ENCODE measurements around the gene MAN1A1.
A peak's percentile ranks its signal among the peaks of the same experiment; 100 is the strongest.

The MAN1A1 gene

DNA sequence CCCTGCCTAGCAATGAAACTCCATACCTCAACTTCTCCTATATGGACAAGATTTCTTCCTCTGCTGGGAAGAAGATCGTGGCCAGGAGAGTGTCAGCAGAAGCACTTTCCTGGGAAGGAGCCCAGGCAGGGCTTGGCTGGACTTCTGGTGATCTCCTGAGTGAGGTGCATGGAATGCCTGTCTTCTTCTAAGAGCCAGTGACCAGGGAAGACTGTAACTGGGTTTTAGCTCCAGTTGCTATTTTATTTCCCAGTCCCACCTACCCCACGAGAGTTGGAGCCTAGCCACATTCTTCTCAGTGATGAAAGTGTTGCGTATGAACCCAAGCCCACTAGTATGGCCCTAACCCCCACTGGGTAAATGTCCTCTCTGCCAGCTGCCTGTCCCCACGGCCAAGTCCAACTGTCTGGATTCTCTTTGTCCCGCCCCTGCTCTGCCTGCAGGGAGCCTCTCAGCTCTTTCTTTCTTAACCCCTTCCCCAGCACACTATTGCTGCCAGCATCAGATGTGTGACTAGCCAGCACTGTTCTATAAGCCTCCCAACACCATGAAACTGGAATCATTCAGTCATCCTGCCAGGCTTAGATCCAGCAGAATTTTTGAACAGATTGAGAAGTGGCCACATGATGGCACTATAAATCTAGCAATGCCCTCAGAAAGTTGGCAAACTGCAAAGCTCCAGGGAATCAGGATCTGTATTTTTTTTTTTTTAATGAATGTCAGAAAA lies 201.3 kb downstream of the MAN1A1 start:
- TF ChIP-seq EGR1 (IDR thresholded peaks at IDR 0.05) (no peak), NFIC (IDR thresholded peaks at IDR 0.05) (0 out of 2 replicates have a peak, but pooled peaks have one; percentile 24), RAD21 (IDR thresholded peaks at IDR 0.05; ENCODE audit: low read depth) (peak; percentile 82)

DNA sequence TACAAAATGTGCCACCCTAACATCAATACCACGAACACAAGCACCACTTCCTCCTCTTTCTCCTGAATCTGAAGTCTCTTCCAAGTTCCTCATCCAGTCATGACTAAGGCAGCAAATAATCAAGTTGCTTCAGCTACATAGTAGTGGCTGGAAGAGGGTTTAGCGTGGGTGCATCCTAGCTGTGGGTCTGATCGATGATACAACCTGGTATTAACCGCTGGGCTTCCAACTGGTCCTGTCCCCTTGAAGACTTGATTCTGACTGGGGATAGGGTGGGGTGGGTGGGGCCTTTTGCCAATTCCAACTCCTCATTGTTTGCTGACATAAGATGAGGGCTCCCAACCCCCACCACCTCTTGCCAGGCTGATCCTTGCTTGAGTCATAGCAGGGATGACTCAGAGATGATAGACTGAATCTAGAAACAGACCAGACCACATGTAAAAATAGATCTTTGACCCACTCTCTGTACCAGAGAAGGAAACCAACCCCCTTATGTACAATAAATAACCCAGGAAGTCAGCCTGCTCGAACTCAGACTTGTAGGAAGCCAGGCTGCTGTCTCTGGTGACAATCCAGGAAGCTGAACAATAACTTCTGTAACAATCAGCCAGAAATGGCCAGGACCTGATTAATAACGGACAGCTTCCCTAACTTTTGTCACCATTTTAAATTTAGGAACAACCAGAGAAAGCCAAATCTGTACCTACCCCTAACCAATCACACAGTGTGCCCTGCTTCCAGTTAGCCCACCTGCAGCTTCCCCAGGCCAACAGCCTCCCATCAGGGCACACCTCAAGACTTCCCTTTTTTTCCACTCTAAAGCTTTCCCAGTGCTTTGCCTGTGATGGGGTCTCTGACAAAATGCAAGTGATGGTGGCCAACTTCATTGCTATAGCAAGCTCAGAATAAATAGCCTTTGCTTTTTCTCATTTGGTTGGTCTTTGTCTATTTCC lies 202.2 kb downstream of the MAN1A1 start:
- TF ChIP-seq ZBTB7A (IDR thresholded peaks at IDR 0.05; ENCODE audit: low read depth): no peak
- no peak for TF ChIP-seq TEAD4 (IDR thresholded peaks at IDR 0.05)
- TF ChIP-seq CREB1 (IDR thresholded peaks at IDR 0.05; ENCODE audit: low read depth): no peak
- TF ChIP-seq EGR1 (IDR thresholded peaks at IDR 0.05): no peak
- TF ChIP-seq RAD21 (IDR thresholded peaks at IDR 0.05; ENCODE audit: low read depth): no peak
- TF ChIP-seq, protein P1, sequence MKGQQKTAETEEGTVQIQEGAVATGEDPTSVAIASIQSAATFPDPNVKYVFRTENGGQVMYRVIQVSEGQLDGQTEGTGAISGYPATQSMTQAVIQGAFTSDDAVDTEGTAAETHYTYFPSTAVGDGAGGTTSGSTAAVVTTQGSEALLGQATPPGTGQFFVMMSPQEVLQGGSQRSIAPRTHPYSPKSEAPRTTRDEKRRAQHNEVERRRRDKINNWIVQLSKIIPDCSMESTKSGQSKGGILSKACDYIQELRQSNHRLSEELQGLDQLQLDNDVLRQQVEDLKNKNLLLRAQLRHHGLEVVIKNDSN (IDR thresholded peaks at IDR 0.05): no peak
- no peak for TF ChIP-seq EP300 (IDR thresholded peaks at IDR 0.05; ENCODE audit: borderline replicate concordance)
- TF ChIP-seq NFIC (IDR thresholded peaks at IDR 0.05): no peak
- TF ChIP-seq, protein P2, sequence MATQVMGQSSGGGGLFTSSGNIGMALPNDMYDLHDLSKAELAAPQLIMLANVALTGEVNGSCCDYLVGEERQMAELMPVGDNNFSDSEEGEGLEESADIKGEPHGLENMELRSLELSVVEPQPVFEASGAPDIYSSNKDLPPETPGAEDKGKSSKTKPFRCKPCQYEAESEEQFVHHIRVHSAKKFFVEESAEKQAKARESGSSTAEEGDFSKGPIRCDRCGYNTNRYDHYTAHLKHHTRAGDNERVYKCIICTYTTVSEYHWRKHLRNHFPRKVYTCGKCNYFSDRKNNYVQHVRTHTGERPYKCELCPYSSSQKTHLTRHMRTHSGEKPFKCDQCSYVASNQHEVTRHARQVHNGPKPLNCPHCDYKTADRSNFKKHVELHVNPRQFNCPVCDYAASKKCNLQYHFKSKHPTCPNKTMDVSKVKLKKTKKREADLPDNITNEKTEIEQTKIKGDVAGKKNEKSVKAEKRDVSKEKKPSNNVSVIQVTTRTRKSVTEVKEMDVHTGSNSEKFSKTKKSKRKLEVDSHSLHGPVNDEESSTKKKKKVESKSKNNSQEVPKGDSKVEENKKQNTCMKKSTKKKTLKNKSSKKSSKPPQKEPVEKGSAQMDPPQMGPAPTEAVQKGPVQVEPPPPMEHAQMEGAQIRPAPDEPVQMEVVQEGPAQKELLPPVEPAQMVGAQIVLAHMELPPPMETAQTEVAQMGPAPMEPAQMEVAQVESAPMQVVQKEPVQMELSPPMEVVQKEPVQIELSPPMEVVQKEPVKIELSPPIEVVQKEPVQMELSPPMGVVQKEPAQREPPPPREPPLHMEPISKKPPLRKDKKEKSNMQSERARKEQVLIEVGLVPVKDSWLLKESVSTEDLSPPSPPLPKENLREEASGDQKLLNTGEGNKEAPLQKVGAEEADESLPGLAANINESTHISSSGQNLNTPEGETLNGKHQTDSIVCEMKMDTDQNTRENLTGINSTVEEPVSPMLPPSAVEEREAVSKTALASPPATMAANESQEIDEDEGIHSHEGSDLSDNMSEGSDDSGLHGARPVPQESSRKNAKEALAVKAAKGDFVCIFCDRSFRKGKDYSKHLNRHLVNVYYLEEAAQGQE (IDR thresholded peaks at IDR 0.05; ENCODE audit: low read depth): no peak
- no peak for TF ChIP-seq FOXM1 (IDR thresholded peaks at IDR 0.05; ENCODE audit: borderline replicate concordance, low read depth)
- no peak for TF ChIP-seq YY1 (IDR thresholded peaks at IDR 0.05; ENCODE audit: low read depth)
- no peak for TF ChIP-seq TCF12 (IDR thresholded peaks at IDR 0.05; ENCODE audit: low read depth)
- TF ChIP-seq CEBPB (IDR thresholded peaks at IDR 0.05): no peak
- TF ChIP-seq, protein P3, sequence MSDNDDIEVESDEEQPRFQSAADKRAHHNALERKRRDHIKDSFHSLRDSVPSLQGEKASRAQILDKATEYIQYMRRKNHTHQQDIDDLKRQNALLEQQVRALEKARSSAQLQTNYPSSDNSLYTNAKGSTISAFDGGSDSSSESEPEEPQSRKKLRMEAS (IDR thresholded peaks at IDR 0.05): no peak
- no peak for TF ChIP-seq TAF1 (IDR thresholded peaks at IDR 0.05; ENCODE audit: low read depth)

DNA sequence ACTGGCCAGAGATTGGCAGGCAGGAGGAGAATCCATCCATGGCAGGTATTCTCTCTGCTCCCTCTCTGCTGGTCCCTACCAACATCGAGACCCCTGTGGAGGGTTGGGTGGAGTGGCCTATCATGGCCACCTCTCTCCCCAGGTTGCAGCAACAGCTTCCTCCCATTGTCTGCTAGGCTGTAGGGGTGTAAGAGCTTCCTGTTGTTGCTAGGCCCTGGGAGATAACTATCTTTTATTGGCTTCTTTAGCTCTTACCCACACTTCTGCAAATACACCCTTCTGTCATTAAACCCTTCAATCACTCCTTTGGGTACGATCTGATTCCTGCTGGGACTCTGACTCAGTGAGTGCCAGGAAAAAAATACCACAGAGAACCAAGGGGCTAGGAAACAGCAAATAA lies 204.4 kb downstream of the MAN1A1 start:
- TF ChIP-seq, protein P1 (IDR thresholded peaks at IDR 0.05): no peak
- TF ChIP-seq, protein P3 (IDR thresholded peaks at IDR 0.05): no peak
- TF ChIP-seq RAD21 (IDR thresholded peaks at IDR 0.05; ENCODE audit: low read depth) (no peak), CREB1 (IDR thresholded peaks at IDR 0.05; ENCODE audit: low read depth) (no peak), NFIC (IDR thresholded peaks at IDR 0.05) (no peak), ZBTB7A (IDR thresholded peaks at IDR 0.05; ENCODE audit: low read depth) (no peak), YY1 (IDR thresholded peaks at IDR 0.05; ENCODE audit: low read depth) (no peak), CEBPB (IDR thresholded peaks at IDR 0.05) (no peak), FOXM1 (IDR thresholded peaks at IDR 0.05; ENCODE audit: borderline replicate concordance, low read depth) (no peak), TCF12 (IDR thresholded peaks at IDR 0.05; ENCODE audit: low read depth) (no peak), TAF1 (IDR thresholded peaks at IDR 0.05; ENCODE audit: low read depth) (no peak), TEAD4 (IDR thresholded peaks at IDR 0.05) (no peak), EGR1 (IDR thresholded peaks at IDR 0.05) (no peak), EP300 (IDR thresholded peaks at IDR 0.05; ENCODE audit: borderline replicate concordance) (no peak)
- TF ChIP-seq, protein P2 (IDR thresholded peaks at IDR 0.05; ENCODE audit: low read depth): no peak

DNA sequence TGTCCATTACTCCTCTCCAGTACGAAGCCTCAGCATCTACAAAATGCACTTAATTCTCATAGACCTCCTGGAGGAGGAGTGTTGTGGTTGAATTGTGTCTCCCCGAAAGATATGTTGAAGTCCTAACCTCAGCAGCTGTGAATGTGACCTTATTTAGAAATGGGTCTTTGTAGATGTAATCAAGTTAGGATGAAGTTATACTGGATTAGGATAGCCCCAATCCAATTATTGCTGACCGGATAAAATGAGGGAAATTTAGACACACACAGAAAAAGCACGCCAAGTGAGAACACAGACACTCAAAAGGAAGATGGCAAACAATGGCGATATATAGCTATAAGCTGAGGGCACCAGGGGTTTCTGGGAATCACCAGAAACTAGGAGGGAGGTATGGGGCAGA lies 206.9 kb downstream of the MAN1A1 start:
- TF ChIP-seq NFIC (IDR thresholded peaks at IDR 0.05) (no peak), EP300 (IDR thresholded peaks at IDR 0.05; ENCODE audit: borderline replicate concordance) (no peak), CREB1 (IDR thresholded peaks at IDR 0.05; ENCODE audit: low read depth) (no peak), EGR1 (IDR thresholded peaks at IDR 0.05) (no peak), RAD21 (IDR thresholded peaks at IDR 0.05; ENCODE audit: low read depth) (no peak)
- TF ChIP-seq, protein P3 (IDR thresholded peaks at IDR 0.05): no peak
- TF ChIP-seq, protein P1 (IDR thresholded peaks at IDR 0.05): no peak

Measured in Ishikawa (cell line).